OCI-LY7 (cell line): ENCODE measurements around the gene LDB3. TPM values are rescaled to one million over a fixed set of nuclear protein-coding genes. Genes with fewer than 3 reads are reported as not detected.

Experiments used
- BruUV-seq: library from RNA; stranded (reverse); fragments of 400-500 nt; replicated peaks from 2 replicates; lab custom pipeline; 2021; lab: Mats Ljungman, UMichigan
- CTCF ChIA-PET: fragments of 300-600 bp; sonication (Branson Sonifier 250); formaldehyde crosslinking; loops from one replicate; lab custom pipeline; 2022; ENCODE audit warnings: antibody characterized with exemption; ENCODE audit not compliant: unreplicated experiment; lab: Charles Lee
- POLR2A ChIA-PET: fragments of 300-600 bp; sonication (Branson Sonifier 250); formaldehyde crosslinking; loops from one replicate; lab custom pipeline; 2022; ENCODE audit warnings: antibody characterized with exemption; lab: Charles Lee
- DNase-seq: peaks from one replicate; pipeline ENCODE4 v3.0.0-alpha.2; 2015; ENCODE audit warnings: low spot score
- H2AFZ ChIP-seq: fragments of 200-600 bp; sonication (generic), shearing (Covaris generic); 2 replicates; pipeline ENCODE4 v1.6.1; 2014; ENCODE audit warnings: mild to moderate bottlenecking, antibody characterized with exemption, low read length, moderate library complexity
- H3K27ac ChIP-seq: fragments of 200-600 bp; sonication (generic); 2 replicates; pipeline ENCODE4 v1.5.1; 2014; ENCODE audit warnings: mixed run types, low read depth, mild to moderate bottlenecking, moderate library complexity, low read length, inconsistent platforms; ENCODE audit not compliant: poor library complexity, severe bottlenecking
- H3K36me3 ChIP-seq: fragments of 200-600 bp; sonication (generic); 2 replicates; pipeline ENCODE4 v1.6.1; 2014; ENCODE audit warnings: mild to moderate bottlenecking, antibody characterized with exemption, low read length, moderate library complexity, mixed read lengths; ENCODE audit not compliant: insufficient read depth
- H3K4me1 ChIP-seq: fragments of 200-600 bp; sonication (generic); 2 replicates; pipeline ENCODE4 v1.5.1; 2014; ENCODE audit warnings: mild to moderate bottlenecking, low read length; ENCODE audit not compliant: insufficient read depth, poor library complexity, severe bottlenecking
- H3K4me2 ChIP-seq: fragments of 200-600 bp; sonication (generic); 2 replicates; pipeline ENCODE4 v1.6.1; 2014; ENCODE audit warnings: mild to moderate bottlenecking, low read length
- H3K4me3 ChIP-seq: fragments of 200-600 bp; sonication (generic); 2 replicates; pipeline ENCODE4 v1.5.1; 2014; ENCODE audit warnings: mild to moderate bottlenecking, low read depth, low read length; ENCODE audit not compliant: poor library complexity, severe bottlenecking
- H3K79me2 ChIP-seq: fragments of 200-600 bp; sonication (generic); 2 replicates; pipeline ENCODE4 v1.6.1; 2016; ENCODE audit warnings: low read depth, mild to moderate bottlenecking, low read length, moderate library complexity, mixed read lengths; ENCODE audit not compliant: insufficient read depth
- H3K9me2 ChIP-seq: fragments of 200-600 bp; sonication (generic); 2 replicates; pipeline ENCODE4 v1.6.1; 2016; ENCODE audit warnings: mild to moderate bottlenecking, low read length, mixed read lengths; ENCODE audit not compliant: insufficient read depth
- H3K9me3 ChIP-seq: fragments of 200-600 bp; sonication (generic); 2 replicates; pipeline ENCODE4 v1.6.1; 2014; ENCODE audit warnings: mild to moderate bottlenecking, mixed run types, low read length, mixed read lengths
- H4K20me1 ChIP-seq: fragments of 200-600 bp; sonication (generic); 2 replicates; pipeline ENCODE4 v1.6.1; 2014; ENCODE audit warnings: mild to moderate bottlenecking, antibody characterized with exemption, low read length, moderate library complexity, mixed read lengths; ENCODE audit not compliant: insufficient read depth
- EZH2phosphoT487 ChIP-seq: fragments of 200-600 bp; sonication (generic); IDR thresholded peaks from 2 replicates; pipeline ENCODE4 v1.6.1; 2018; ENCODE audit warnings: low read depth, borderline replicate concordance, mild to moderate bottlenecking, mixed run types, antibody characterized with exemption, low read length, moderate library complexity, mixed read lengths
- intact Hi-C: fragments of 100-400 bp; cut with micrococcal nuclease; formaldehyde crosslinking; loops from one replicate; pipeline ENCODE4 v1.10.0; 2022; ENCODE audit not compliant: unreplicated experiment
- total RNA-seq, 2 experiments: library from RNA; depleted of rRNA in 1 of 2; stranded (reverse); fragments of >200 nt in 1 of 2; shearing (Covaris generic) in 1 of 2; gene quantifications; 2 replicates each; pipeline ENCODE4 v1.2.3, GENCODE V29; 2014 to 2022
- TF ChIP-seq, protein P1 (sequence below): fragments of 200-600 bp; sonication (generic); conservative IDR thresholded peaks from 2 replicates; pipeline ENCODE4 v1.5.1; 2014; ENCODE audit warnings: mild to moderate bottlenecking, antibody characterized with exemption, low read length, moderate library complexity, mixed read lengths

LDB3 gene
- total RNA-seq, 2 experiments from 2014 or later = 0.08 TPM; not detected in 1

DNA sequence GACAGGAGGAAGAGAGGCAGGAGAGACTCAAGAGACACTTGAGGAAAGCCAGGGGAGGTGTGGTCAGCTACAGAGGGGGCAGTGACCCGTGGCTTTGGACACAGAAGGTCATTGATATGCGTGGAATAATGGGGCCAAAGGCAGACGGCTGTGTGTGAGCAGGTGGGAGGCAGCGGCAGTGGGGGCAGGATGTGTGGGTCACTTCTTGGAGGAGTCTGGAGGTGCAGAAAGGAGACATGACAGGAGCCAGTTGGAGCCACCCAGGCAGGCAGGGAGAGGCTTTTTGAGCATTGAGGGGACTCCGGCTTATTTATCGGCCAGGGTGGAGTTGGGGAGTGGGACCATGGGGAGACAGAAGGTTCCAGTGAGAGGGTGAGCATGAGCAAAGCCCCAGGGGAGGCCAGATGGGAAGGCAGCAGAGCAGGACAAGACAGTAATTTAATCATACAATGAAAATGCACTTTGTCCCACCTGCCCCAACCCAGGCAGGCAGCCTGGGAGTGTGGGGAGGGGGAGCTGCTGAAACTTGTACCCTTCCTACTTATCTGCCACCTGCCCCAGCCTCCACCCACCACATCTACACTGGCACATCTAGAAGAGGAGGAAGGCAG is 5.0 kb downstream of the LDB3 start:
- Histone ChIP-seq H3K36me3 (no peaks in the 10 kb centered on the region), H3K4me2 (no peak overlapping the region), H3K9me3 (no peaks in the 10 kb centered on the region), H3K4me1 (peaks cover 47% of the 10 kb centered on the region), H4K20me1 (no peaks in the 10 kb centered on the region), H3K4me3 (no peak overlapping the region), H3K79me2 (no peaks in the 10 kb centered on the region), H3K9me2 (no peaks in the 10 kb centered on the region), H2AFZ (no peak overlapping the region), H3K27ac (no peak overlapping the region)
- no peak for DNase-seq
- BruUV-seq = no TSS peak
- POLR2A ChIA-PET = interaction anchor here (0.5 kb wide), 1 partner anchor 16 kb away, joined by 5 read pairs; no protein-coding TSS in a partner anchor
- intact Hi-C loops = loop anchor here (5.0 kb wide), 2 partner anchors 151 to 281 kb away; partner anchors contain the start of gene WAPL
- CTCF ChIA-PET = interaction anchor here (0.5 to 1.6 kb wide), 2 partner anchors 10 to 30 kb away, joined by 3 to 5 read pairs; no protein-coding TSS in a partner anchor
- TF ChIP-seq, protein P1, sequence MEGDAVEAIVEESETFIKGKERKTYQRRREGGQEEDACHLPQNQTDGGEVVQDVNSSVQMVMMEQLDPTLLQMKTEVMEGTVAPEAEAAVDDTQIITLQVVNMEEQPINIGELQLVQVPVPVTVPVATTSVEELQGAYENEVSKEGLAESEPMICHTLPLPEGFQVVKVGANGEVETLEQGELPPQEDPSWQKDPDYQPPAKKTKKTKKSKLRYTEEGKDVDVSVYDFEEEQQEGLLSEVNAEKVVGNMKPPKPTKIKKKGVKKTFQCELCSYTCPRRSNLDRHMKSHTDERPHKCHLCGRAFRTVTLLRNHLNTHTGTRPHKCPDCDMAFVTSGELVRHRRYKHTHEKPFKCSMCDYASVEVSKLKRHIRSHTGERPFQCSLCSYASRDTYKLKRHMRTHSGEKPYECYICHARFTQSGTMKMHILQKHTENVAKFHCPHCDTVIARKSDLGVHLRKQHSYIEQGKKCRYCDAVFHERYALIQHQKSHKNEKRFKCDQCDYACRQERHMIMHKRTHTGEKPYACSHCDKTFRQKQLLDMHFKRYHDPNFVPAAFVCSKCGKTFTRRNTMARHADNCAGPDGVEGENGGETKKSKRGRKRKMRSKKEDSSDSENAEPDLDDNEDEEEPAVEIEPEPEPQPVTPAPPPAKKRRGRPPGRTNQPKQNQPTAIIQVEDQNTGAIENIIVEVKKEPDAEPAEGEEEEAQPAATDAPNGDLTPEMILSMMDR = no peak
- no peak for TF ChIP-seq EZH2phosphoT487

DNA sequence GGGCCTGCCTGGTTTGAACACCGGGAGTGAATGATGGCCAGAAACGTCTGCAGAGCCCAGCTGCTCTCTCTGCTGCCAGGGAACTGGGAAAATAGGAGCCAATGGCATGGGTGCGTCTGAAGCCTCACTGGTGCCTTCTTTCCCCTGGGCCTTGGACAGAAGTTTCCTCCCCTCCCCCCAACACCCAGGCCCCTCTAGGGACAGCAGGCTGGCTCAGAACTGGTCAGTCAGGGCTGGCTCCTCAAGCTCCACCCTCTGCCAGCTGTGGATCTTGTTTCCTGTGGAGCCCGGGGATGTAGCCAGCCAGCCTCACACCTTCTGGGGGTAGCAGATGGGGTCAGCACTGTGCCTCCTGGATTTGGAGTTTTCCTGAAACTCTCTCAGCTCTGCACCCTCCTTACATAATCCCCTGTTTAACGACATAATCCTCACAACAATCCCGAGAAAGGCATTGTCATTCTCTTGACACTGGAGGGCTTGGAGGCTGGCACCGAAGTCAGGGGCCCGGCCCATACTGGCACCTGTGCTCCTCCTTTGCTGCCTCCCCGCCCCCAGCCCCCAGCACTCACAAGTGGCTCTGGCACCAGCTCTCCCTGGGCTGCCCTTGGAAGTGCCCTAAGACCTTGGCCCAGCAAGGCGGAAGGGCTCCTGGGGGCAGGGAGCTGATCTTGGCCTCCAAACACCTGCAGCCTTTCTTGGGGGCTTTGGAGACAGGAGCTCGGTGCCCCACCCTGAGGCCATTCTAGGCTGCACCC is 5.7 kb downstream of the LDB3 start:
- H3K9me2 ChIP-seq = no peaks in the 10 kb centered on the region
- CTCF ChIA-PET = interaction anchor here (1.6 kb wide), 1 partner anchor 9 kb away, joined by 5 read pairs; no protein-coding TSS in a partner anchor
- BruUV-seq = no TSS peak
- intact Hi-C loops = loop anchor here (5.0 kb wide), 2 partner anchors 152 to 282 kb away; partner anchors contain the start of gene WAPL
- TF ChIP-seq EZH2phosphoT487 = no peak
- TF ChIP-seq, protein P1 = no peak
- no peaks in the 10 kb centered on the region for H3K9me3 ChIP-seq
- H3K4me2 ChIP-seq = no peak overlapping the region
- H4K20me1 ChIP-seq = no peaks in the 10 kb centered on the region
- H3K4me3 ChIP-seq = no peak overlapping the region
- H3K36me3 ChIP-seq = no peaks in the 10 kb centered on the region
- no peak for DNase-seq
- H3K27ac ChIP-seq = no peak overlapping the region
- no peaks in the 10 kb centered on the region for H3K79me2 ChIP-seq
- H2AFZ ChIP-seq = no peak overlapping the region
- POLR2A ChIA-PET = no interaction called here
- peaks cover 41% of the 10 kb centered on the region for H3K4me1 ChIP-seq
